H9 (cell line): Measurements from ENCODE around the gene APCS. TPM values are rescaled to one million over a fixed set of nuclear protein-coding genes. Genes with fewer than 3 reads are reported as not detected.

Source experiments
- DNase-seq: peaks from one replicate; pipeline ENCODE4 v3.0.0-alpha.2; 2017
- H2AFZ ChIP-seq: one replicate; pipeline ENCODE4 v1.6.1; 2013; ENCODE audit warnings: mild to moderate bottlenecking, low read length, control low read depth, moderate library complexity
- H2AK5ac ChIP-seq: 2 replicates; pipeline ENCODE4 v1.6.1; 2013; ENCODE audit warnings: low read length, control low read depth, mixed read lengths; ENCODE audit not compliant: insufficient read length
- H2BK120ac ChIP-seq: one replicate; pipeline ENCODE4 v1.6.1; 2013; ENCODE audit warnings: low read depth, mild to moderate bottlenecking, low read length, control low read depth, inconsistent platforms; ENCODE audit not compliant: poor library complexity, severe bottlenecking
- H2BK12ac ChIP-seq: 2 replicates; pipeline ENCODE4 v1.6.1; 2013; ENCODE audit warnings: low read length, control low read depth, mixed read lengths, low read depth; ENCODE audit not compliant: insufficient read length
- H2BK15ac ChIP-seq: 2 replicates; pipeline ENCODE4 v1.6.1; 2013; ENCODE audit warnings: low read depth, low read length, control low read depth
- H2BK20ac ChIP-seq: one replicate; pipeline ENCODE4 v1.6.1; 2013; ENCODE audit warnings: low read depth, mild to moderate bottlenecking, low read length, control low read depth, inconsistent platforms; ENCODE audit not compliant: poor library complexity, severe bottlenecking
- H2BK5ac ChIP-seq: 2 replicates; pipeline ENCODE4 v1.6.1; 2013; ENCODE audit warnings: low read length, control low read depth, mixed read lengths; ENCODE audit not compliant: insufficient read length
- H3K14ac ChIP-seq: 2 replicates; pipeline ENCODE4 v1.6.1; 2013; ENCODE audit warnings: low read length, control low read depth; ENCODE audit not compliant: insufficient read depth
- H3K18ac ChIP-seq: 2 replicates; pipeline ENCODE4 v1.6.1; 2013; ENCODE audit warnings: low read depth, mild to moderate bottlenecking, mixed read lengths, low read length, control low read depth; ENCODE audit not compliant: insufficient read length
- H3K23ac ChIP-seq: 2 replicates; pipeline ENCODE4 v1.6.1; 2013; ENCODE audit warnings: low read length, control low read depth, mixed read lengths, low read depth; ENCODE audit not compliant: insufficient read length
- H3K23me2 ChIP-seq: 2 replicates; pipeline ENCODE4 v1.6.1; 2013; ENCODE audit warnings: low read depth, mild to moderate bottlenecking, mixed read lengths, low read length, control low read depth; ENCODE audit not compliant: insufficient read length, poor library complexity, severe bottlenecking
- H3K27ac ChIP-seq: 2 replicates; pipeline ENCODE4 v1.5.1; 2013; ENCODE audit warnings: low read length, control low read depth, mixed read lengths, low read depth; ENCODE audit not compliant: insufficient read length
- H3K27me3 ChIP-seq: 2 replicates; pipeline ENCODE4 v1.6.1; 2013; ENCODE audit warnings: low read length, control low read depth, inconsistent platforms; ENCODE audit not compliant: insufficient read depth
- H3K4ac ChIP-seq: 2 replicates; pipeline ENCODE4 v1.6.1; 2013; ENCODE audit warnings: low read depth, mild to moderate bottlenecking, control low read depth, inconsistent platforms, low read length, moderate library complexity
- H3K4me1 ChIP-seq: 2 replicates; pipeline ENCODE4 v1.6.1; 2013; ENCODE audit warnings: low read length, control low read depth, inconsistent platforms; ENCODE audit not compliant: insufficient read depth
- H3K4me2 ChIP-seq: 2 replicates; pipeline ENCODE4 v1.6.1; 2013; ENCODE audit warnings: low read length, control low read depth, mixed read lengths; ENCODE audit not compliant: insufficient read length, insufficient read depth
- H3K56ac ChIP-seq: 2 replicates; pipeline ENCODE4 v1.6.1; 2013; ENCODE audit warnings: low read depth, mild to moderate bottlenecking, mixed read lengths, low read length, control low read depth; ENCODE audit not compliant: insufficient read length
- H3K79me1 ChIP-seq: 2 replicates; pipeline ENCODE4 v1.6.1; 2013; ENCODE audit warnings: low read depth, mild to moderate bottlenecking, moderate library complexity, low read length, control low read depth, inconsistent platforms; ENCODE audit not compliant: insufficient read depth, poor library complexity, severe bottlenecking
- H3K79me2 ChIP-seq: 2 replicates; pipeline ENCODE4 v1.6.1; 2013; ENCODE audit warnings: low read length, control low read depth, inconsistent platforms; ENCODE audit not compliant: insufficient read depth
- H3K9ac ChIP-seq: 2 replicates; pipeline ENCODE4 v1.6.1; 2013; ENCODE audit warnings: low read length, control low read depth, mixed read lengths; ENCODE audit not compliant: insufficient read length; ENCODE audit errors: extremely low read depth
- H3K9me3 ChIP-seq: one replicate; pipeline ENCODE4 v1.6.1; 2013; ENCODE audit warnings: low read depth, low read length, inconsistent platforms; ENCODE audit not compliant: control insufficient read depth
- H3T11ph ChIP-seq: one replicate; pipeline ENCODE4 v1.6.1; 2013; ENCODE audit warnings: mild to moderate bottlenecking, low read length, control low read depth, inconsistent platforms
- H4K20me1 ChIP-seq: one replicate; pipeline ENCODE4 v1.6.1; 2013; ENCODE audit not compliant: control insufficient read depth, insufficient read length, insufficient read depth
- H4K5ac ChIP-seq: 2 replicates; pipeline ENCODE4 v1.6.1; 2013; ENCODE audit warnings: low read depth, mild to moderate bottlenecking, mixed read lengths, low read length, control low read depth; ENCODE audit not compliant: insufficient read length
- H4K8ac ChIP-seq: replicated peaks from 2 replicates; pipeline ENCODE4 v1.6.1; 2013; ENCODE audit warnings: low read length, control low read depth, mixed read lengths, low read depth; ENCODE audit not compliant: insufficient read length
- H4K91ac ChIP-seq: 2 replicates; pipeline ENCODE4 v1.6.1; 2013; ENCODE audit warnings: low read depth, mild to moderate bottlenecking, moderate library complexity, mixed read lengths, low read length, control low read depth; ENCODE audit not compliant: insufficient read length
- H3K27ac Mint-ChIP-seq, 3 experiments: 2 replicates in 2 of 3; 3 replicates in 1 of 3; pipeline ENCODE4 v1.8.0; 2020 to 2021; ENCODE audit warnings: mixed read lengths in 3 of 3, mild to moderate bottlenecking in 1 of 3, moderate library complexity in 1 of 3
- H3K27me3 Mint-ChIP-seq: 2 replicates; pipeline ENCODE4 v1.8.0; 2021; ENCODE audit warnings: low read depth, mild to moderate bottlenecking, moderate library complexity, mixed read lengths
- H3K36me3 Mint-ChIP-seq, 3 experiments: 2 replicates in 2 of 3; 3 replicates in 1 of 3; pipeline ENCODE4 v1.8.0; 2020 to 2021; ENCODE audit warnings: low read depth in 3 of 3, mixed read lengths in 3 of 3; ENCODE audit not compliant: insufficient read depth in 1 of 3
- H3K4me1 Mint-ChIP-seq, 2 experiments: 2 replicates each; pipeline ENCODE4 v1.8.0; 2020; ENCODE audit warnings: mixed read lengths in 2 of 2
- H3K4me3 Mint-ChIP-seq, 2 experiments: 2 replicates in 1 of 2; 3 replicates in 1 of 2; pipeline ENCODE4 v1.8.0; 2020 to 2021; ENCODE audit warnings: mild to moderate bottlenecking in 2 of 2, mixed read lengths in 2 of 2, moderate library complexity in 1 of 2
- H3K9me3 Mint-ChIP-seq, 2 experiments: 2 replicates in 1 of 2; 3 replicates in 1 of 2; pipeline ENCODE4 v1.8.0; 2020; ENCODE audit warnings: mild to moderate bottlenecking in 2 of 2, mixed read lengths in 2 of 2, moderate library complexity in 1 of 2
- WGBS: extraction: QIAGEN DNeasy Blood & Tissue Kit; methylation state at CpG from one replicate; pipeline ENCODE4 v1.1.7; 2013; ENCODE audit warnings: missing lambda C conversion rate, low lambda C conversion rate, mixed read lengths; ENCODE audit not compliant: insufficient read length; ENCODE audit errors: extremely low coverage; 5-methylcytosine and 5-hydroxymethylcytosine counted together
- total RNA-seq: library from RNA; stranded (reverse); gene quantifications from 2 replicates; pipeline ENCODE4 v1.2.1, GENCODE V29; 2021
- TF ChIP-seq, protein P1 (sequence below): fragments of 200-600 bp; sonication (generic); conservative IDR thresholded peaks from 3 replicates; pipeline ENCODE4 v1.8.0; 2021; ENCODE audit warnings: antibody characterized with exemption, mild to moderate bottlenecking

Gene APCS
- total RNA-seq, 1 experiment from 2014 or later = not detected

DNA sequence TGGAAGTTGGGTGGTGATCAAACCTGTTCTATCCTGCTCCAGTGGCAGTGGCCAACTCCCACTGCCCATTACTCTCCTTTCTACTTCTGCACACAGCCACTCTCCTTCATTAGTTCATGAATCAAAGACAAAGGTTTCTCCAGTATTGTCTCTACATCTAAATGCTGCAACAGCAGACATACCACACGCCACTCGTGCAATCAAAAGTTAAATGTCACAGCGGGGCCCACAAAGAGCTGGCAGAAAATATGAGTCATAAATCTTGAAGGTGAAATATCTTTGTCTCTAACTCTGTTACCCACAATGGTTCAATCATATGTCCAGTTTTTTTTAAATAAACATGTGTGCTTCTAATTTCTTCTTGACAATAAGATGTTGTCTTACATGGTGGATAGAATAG is 13.3 kb downstream of the APCS start:
- Histone ChIP-seq H3T11ph (no peak overlapping the region), H2BK120ac (no peak overlapping the region), H3K18ac (no peak overlapping the region), H4K5ac (no peak overlapping the region), H4K20me1 (no peaks in the 10 kb centered on the region), H4K8ac (no peak overlapping the region), H3K4me1 (peaks cover 8% of the 10 kb centered on the region; the same call in 1 of the 2 replicates), H3K79me1 (no peaks in the 10 kb centered on the region), H3K4ac (no peak overlapping the region), H3K9ac (no peak overlapping the region), H3K9me3 (no peaks in the 10 kb centered on the region), H3K27ac (no peak overlapping the region), H3K14ac (no peak overlapping the region), H2BK20ac (no peak overlapping the region), H3K56ac (no peak overlapping the region), H2BK12ac (no peak overlapping the region), H3K79me2 (no peaks in the 10 kb centered on the region), H3K4me2 (no peak overlapping the region), H3K23ac (no peak overlapping the region), H2AFZ (no peak overlapping the region), H4K91ac (no peak overlapping the region), H3K23me2 (no peaks in the 10 kb centered on the region), H2BK15ac (no peak overlapping the region), H2AK5ac (no peak overlapping the region), H2BK5ac (no peak overlapping the region), H3K27me3 (no peaks in the 10 kb centered on the region)
- Mint-ChIP-seq H3K36me3 (peaks cover 0 to 28% (median 3%) of the 10 kb centered on the region in 3 experiments; a peak in 4 of 7 replicates), H3K4me1 (no peaks in the 10 kb centered on the region), H3K27ac (no peak overlapping the region), H3K9me3 (peaks cover 18 to 89% of the 10 kb centered on the region in 2 experiments), H3K27me3 (no peaks in the 10 kb centered on the region; the same call in none of the 2 replicates), H3K4me3 (no peak overlapping the region)
- TF ChIP-seq, protein P1, sequence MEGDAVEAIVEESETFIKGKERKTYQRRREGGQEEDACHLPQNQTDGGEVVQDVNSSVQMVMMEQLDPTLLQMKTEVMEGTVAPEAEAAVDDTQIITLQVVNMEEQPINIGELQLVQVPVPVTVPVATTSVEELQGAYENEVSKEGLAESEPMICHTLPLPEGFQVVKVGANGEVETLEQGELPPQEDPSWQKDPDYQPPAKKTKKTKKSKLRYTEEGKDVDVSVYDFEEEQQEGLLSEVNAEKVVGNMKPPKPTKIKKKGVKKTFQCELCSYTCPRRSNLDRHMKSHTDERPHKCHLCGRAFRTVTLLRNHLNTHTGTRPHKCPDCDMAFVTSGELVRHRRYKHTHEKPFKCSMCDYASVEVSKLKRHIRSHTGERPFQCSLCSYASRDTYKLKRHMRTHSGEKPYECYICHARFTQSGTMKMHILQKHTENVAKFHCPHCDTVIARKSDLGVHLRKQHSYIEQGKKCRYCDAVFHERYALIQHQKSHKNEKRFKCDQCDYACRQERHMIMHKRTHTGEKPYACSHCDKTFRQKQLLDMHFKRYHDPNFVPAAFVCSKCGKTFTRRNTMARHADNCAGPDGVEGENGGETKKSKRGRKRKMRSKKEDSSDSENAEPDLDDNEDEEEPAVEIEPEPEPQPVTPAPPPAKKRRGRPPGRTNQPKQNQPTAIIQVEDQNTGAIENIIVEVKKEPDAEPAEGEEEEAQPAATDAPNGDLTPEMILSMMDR = no peak
- WGBS = no CpG with 5 or more reads among the region's 3 CpGs
- no peak for DNase-seq
